Measurements from ENCODE around the gene SCIMP. TPM values are rescaled to one million over a fixed set of nuclear protein-coding genes. Genes with fewer than 3 reads are reported as not detected.
"Not testable (repeated sequence)": the region's sequence is repeated elsewhere in the genome, so short reads cannot be mapped to it uniquely, and the experiment has no call there.

The SCIMP gene
- not detected in 2 replicates for total RNA-seq (2014; rRNA removed; shearing (Covaris generic))
- not detected in 2 replicates for polyA plus RNA-seq (2015; cell fraction: cytosol; rRNA removed)
- polyA plus RNA-seq (2015; cell fraction: nucleus; rRNA removed): not detected in 2 replicates

GRCh38 chr17:5234645-5235576, at the start of gene SCIMP:
SCIMP (minus strand) TSS chr17:5234860; CDS start chr17:5234755, 105 bp downstream.
- no peak for DNase-seq (ENCODE audit: low read depth)

GRCh38 chr17:5283571-5284315, 49.1 kb upstream of the SCIMP start:
- no peak for DNase-seq (ENCODE audit: low read depth)

- no peak for DNase-seq (ENCODE audit: low read depth)
Observed at GRCh38 chr17:5282642-5283217, 48.1 kb upstream of the SCIMP start.

- DNase-seq (ENCODE audit: low read depth): peak; percentile 54
Observed at GRCh38 chr17:5281814-5282641, 47.4 kb upstream of the SCIMP start, which contains the start of gene RABEP1. RABEP1 (plus strand) TSS chr17:5282284; CDS start chr17:5282487, 203 bp downstream.

GRCh38 chr17:5272322-5272721, 37.7 kb upstream of the SCIMP start:
- no peak for DNase-seq (ENCODE audit: low read depth)

- no peak for DNase-seq (ENCODE audit: low read depth)
Observed at GRCh38 chr17:5269241-5269960, 34.7 kb upstream of the SCIMP start.

- no peak for DNase-seq (ENCODE audit: low read depth)
Observed at GRCh38 chr17:5264893-5265292, 30.2 kb upstream of the SCIMP start.

- no peak for DNase-seq (ENCODE audit: low read depth)
Observed at GRCh38 chr17:5263441-5263840, 28.8 kb upstream of the SCIMP start.

- DNase-seq (ENCODE audit: low read depth): no peak
Observed at GRCh38 chr17:5262416-5262991, 27.8 kb upstream of the SCIMP start.

GRCh38 chr17:5260542-5260941, 25.9 kb upstream of the SCIMP start:
- no peak for DNase-seq (ENCODE audit: low read depth)

GRCh38 chr17:5257124-5257523, 22.5 kb upstream of the SCIMP start:
- DNase-seq (ENCODE audit: low read depth): no peak

- DNase-seq (ENCODE audit: low read depth): no peak
Observed at GRCh38 chr17:5254903-5255521, 20.4 kb upstream of the SCIMP start.

- DNase-seq (ENCODE audit: low read depth): no peak
Observed at GRCh38 chr17:5254414-5254813, 19.8 kb upstream of the SCIMP start.

- DNase-seq (ENCODE audit: low read depth): peak; percentile 70
Observed at GRCh38 chr17:5249615-5250014, 15.0 kb upstream of the SCIMP start.

- no peak for DNase-seq (ENCODE audit: low read depth)
Observed at GRCh38 chr17:5248821-5249479, 14.3 kb upstream of the SCIMP start.

- no peak for DNase-seq (ENCODE audit: low read depth)
Observed at GRCh38 chr17:5247621-5248020, 13.0 kb upstream of the SCIMP start.

- DNase-seq (ENCODE audit: low read depth): no peak
Observed at GRCh38 chr17:5241861-5242671, 7.4 kb upstream of the SCIMP start.

GRCh38 chr17:5239769-5240168, 5.1 kb upstream of the SCIMP start:
- DNase-seq (ENCODE audit: low read depth): not testable (repeated sequence)

Data from HT1080 (cell line).